Measurements from ENCODE around the gene HIBCH.

DNA sequence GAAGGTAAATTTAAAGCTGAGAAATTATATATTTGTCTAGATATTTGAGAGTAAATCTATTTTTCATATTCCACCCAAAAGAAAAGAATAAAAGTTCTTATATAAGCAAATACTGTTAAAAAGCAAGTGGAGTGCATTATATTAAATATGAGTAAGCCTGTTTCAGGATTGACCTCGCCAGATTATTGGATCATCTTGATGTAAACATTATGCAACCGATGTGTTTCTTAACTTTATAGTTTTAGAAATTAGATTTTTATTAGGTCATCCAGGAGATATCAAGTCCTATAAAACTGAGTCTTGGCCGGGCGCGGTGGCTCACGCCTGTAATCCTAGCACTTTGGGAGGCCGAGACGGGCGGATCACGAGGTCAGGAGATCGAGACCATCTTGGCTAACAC, 156.8 kb downstream of the HIBCH start:
- TF ChIP-seq POLR2A (IDR thresholded peaks at IDR 0.05) (no peak), POLR2AphosphoS5 (IDR thresholded peaks at IDR 0.05) (no peak)
- TF ChIP-seq, protein P1, sequence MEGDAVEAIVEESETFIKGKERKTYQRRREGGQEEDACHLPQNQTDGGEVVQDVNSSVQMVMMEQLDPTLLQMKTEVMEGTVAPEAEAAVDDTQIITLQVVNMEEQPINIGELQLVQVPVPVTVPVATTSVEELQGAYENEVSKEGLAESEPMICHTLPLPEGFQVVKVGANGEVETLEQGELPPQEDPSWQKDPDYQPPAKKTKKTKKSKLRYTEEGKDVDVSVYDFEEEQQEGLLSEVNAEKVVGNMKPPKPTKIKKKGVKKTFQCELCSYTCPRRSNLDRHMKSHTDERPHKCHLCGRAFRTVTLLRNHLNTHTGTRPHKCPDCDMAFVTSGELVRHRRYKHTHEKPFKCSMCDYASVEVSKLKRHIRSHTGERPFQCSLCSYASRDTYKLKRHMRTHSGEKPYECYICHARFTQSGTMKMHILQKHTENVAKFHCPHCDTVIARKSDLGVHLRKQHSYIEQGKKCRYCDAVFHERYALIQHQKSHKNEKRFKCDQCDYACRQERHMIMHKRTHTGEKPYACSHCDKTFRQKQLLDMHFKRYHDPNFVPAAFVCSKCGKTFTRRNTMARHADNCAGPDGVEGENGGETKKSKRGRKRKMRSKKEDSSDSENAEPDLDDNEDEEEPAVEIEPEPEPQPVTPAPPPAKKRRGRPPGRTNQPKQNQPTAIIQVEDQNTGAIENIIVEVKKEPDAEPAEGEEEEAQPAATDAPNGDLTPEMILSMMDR (IDR thresholded peaks at IDR 0.05), result no peak
